HCT116 (cell line): ENCODE data around the gene HAPLN1. TPM values are rescaled to one million over a fixed set of nuclear protein-coding genes. Genes with fewer than 3 reads are reported as not detected.
A peak's percentile ranks its signal among the peaks of the same experiment; 100 is the strongest.

ENCODE experiments used
- ATAC-seq: fragments of 200-7000 bp; cut with Tn5 transposase; 2 replicates; pipeline ENCODE4 v1.9.1; 2020; ENCODE audit warnings: mild to moderate bottlenecking, moderate library complexity
- Bru-seq: library from RNA; stranded (reverse); fragments of 400-500 nt; gene quantifications from one replicate; lab custom pipeline; 2021; lab: Mats Ljungman, UMichigan
- BruChase-seq, 2 experiments: library from RNA; stranded (reverse); fragments of 400-500 nt; gene quantifications; one replicate each; lab custom pipeline; 2021; lab: Mats Ljungman, UMichigan
- BruUV-seq: library from RNA; stranded (reverse); fragments of 400-500 nt; replicated peaks from 2 replicates; lab custom pipeline; 2021; lab: Mats Ljungman, UMichigan
- CTCF ChIA-PET: fragments of 300-600 bp; sonication (Branson Sonifier 250); formaldehyde crosslinking; loops from one replicate; lab custom pipeline; 2021; ENCODE audit warnings: antibody characterized with exemption; lab: Charles Lee
- POLR2A ChIA-PET: fragments of 300-600, 350-600 bp; sonication (Branson Sonifier 250); formaldehyde crosslinking; loops from one replicate; lab custom pipeline; 2021; ENCODE audit warnings: antibody characterized with exemption; lab: Charles Lee
- RAD21 ChIA-PET, 2 experiments: fragments of 300-600 bp; sonication (Branson Sonifier 250); formaldehyde crosslinking; loops; one replicate each; lab custom pipeline; 2023; ENCODE audit warnings: low total read pairs in 2 of 2; ENCODE audit not compliant: uncharacterized antibody in 2 of 2, unreplicated experiment in 2 of 2, low non-redundant PET in 1 of 2; lab: Charles Lee
- DNase-seq: peaks from one replicate; pipeline ENCODE4 v3.0.0-alpha.2; 2010; ENCODE audit warnings: low read depth, low spot score
- H2AFZ ChIP-seq: fragments of 200-600 bp; shearing (Covaris generic), sonication (generic); 2 replicates; pipeline ENCODE4 v1.6.1; 2017; ENCODE audit warnings: low read depth, mixed run types, mixed read lengths, antibody characterized with exemption, low read length; ENCODE audit not compliant: poor library complexity, severe bottlenecking
- H3K27ac ChIP-seq: 2 replicates; pipeline ENCODE4 v1.5.1; 2012; ENCODE audit warnings: low read depth, low read length
- H3K27me3 ChIP-seq: fragments of 200-600 bp; sonication (generic); 2 replicates; pipeline ENCODE4 v1.6.1; 2016; ENCODE audit warnings: mixed run types, low read length, mixed read lengths; ENCODE audit not compliant: insufficient read depth
- H3K36me3 ChIP-seq, 2 experiments: fragments of 200-500 bp in 1 of 2; fragments of 200-600 bp in 1 of 2; sonication (Bioruptor generic) in 1 of 2; sonication (generic) in 1 of 2; 2 replicates each; pipeline versions ENCODE4 v1.5.1 to v1.6.1; 2014 to 2016; ENCODE audit warnings: low read length in 2 of 2, inconsistent platforms in 1 of 2, mixed read lengths in 1 of 2, mixed run types in 1 of 2; ENCODE audit not compliant: insufficient read depth in 2 of 2, control insufficient read depth in 1 of 2
- H3K4me1 ChIP-seq, 2 experiments: fragments of 200-600 bp in 1 of 2; sonication (generic) in 1 of 2; 2 replicates each; pipeline versions ENCODE4 v1.5.1 to v1.6.1; 2012 to 2017; ENCODE audit warnings: low read length in 2 of 2, inconsistent platforms in 1 of 2, mild to moderate bottlenecking in 1 of 2, mixed read lengths in 1 of 2, mixed run types in 1 of 2, moderate library complexity in 1 of 2; ENCODE audit not compliant: insufficient read depth in 2 of 2, control insufficient read depth in 1 of 2
- H3K4me2 ChIP-seq: fragments of 200-600 bp; sonication (generic); 2 replicates; pipeline ENCODE4 v1.6.1; 2017; ENCODE audit warnings: mixed run types, low read length, mixed read lengths
- H3K4me3 ChIP-seq, 2 experiments: fragments of 200-600 bp in 1 of 2; sonication (generic) in 1 of 2; replicated peaks in 1 of 2; 2 replicates each; pipeline ENCODE4 v1.5.1; 2011 to 2016; ENCODE audit warnings: low read length in 2 of 2, control low read depth in 1 of 2, low read depth in 1 of 2, mild to moderate bottlenecking in 1 of 2, mixed read lengths in 1 of 2, mixed run types in 1 of 2
- H3K79me2 ChIP-seq: fragments of 200-600 bp; sonication (generic); 2 replicates; pipeline ENCODE4 v1.6.1; 2017; ENCODE audit warnings: mild to moderate bottlenecking, mixed run types, low read length, moderate library complexity, mixed read lengths; ENCODE audit not compliant: insufficient read depth
- H3K9ac ChIP-seq: fragments of 200-600 bp; sonication (generic); 2 replicates; pipeline ENCODE4 v1.6.1; 2016; ENCODE audit warnings: low read length, mixed read lengths
- H3K9me2 ChIP-seq: fragments of 200-600 bp; sonication (generic), shearing (Covaris generic); 2 replicates; pipeline ENCODE4 v1.6.1; 2017; ENCODE audit warnings: mixed run types, mild to moderate bottlenecking, moderate library complexity; ENCODE audit not compliant: insufficient read depth
- H3K9me3 ChIP-seq, 2 experiments: fragments of 200-500 bp in 1 of 2; fragments of 200-600 bp in 1 of 2; sonication (Bioruptor generic) in 1 of 2; sonication (generic) in 1 of 2; 2 replicates each; pipeline ENCODE4 v1.6.1; 2014 to 2017; ENCODE audit warnings: low read length in 2 of 2, mixed read lengths in 2 of 2, inconsistent platforms in 1 of 2, low read depth in 1 of 2, mild to moderate bottlenecking in 1 of 2, mixed run types in 1 of 2, moderate library complexity in 1 of 2; ENCODE audit not compliant: control insufficient read depth in 1 of 2, insufficient read depth in 1 of 2
- H4K20me1 ChIP-seq: fragments of 200-600 bp; sonication (generic), shearing (Covaris generic); 2 replicates; pipeline ENCODE4 v1.6.1; 2017; ENCODE audit warnings: mixed run types, mild to moderate bottlenecking, moderate library complexity; ENCODE audit not compliant: insufficient read depth
- ATF3 ChIP-seq: IDR thresholded peaks from 2 replicates; pipeline ENCODE4 v1.6.1; 2012
- CBX3 ChIP-seq: IDR thresholded peaks from 2 replicates; pipeline ENCODE4 v1.6.1; 2012; ENCODE audit warnings: low read depth
- EGR1 ChIP-seq: IDR thresholded peaks from 2 replicates; pipeline ENCODE4 v1.6.1; 2012; ENCODE audit warnings: low read depth
- MAX ChIP-seq: IDR thresholded peaks from 2 replicates; pipeline ENCODE4 v1.6.1; 2012
- POLR2A ChIP-seq: IDR thresholded peaks from 2 replicates; pipeline ENCODE4 v1.7.0; 2011; ENCODE audit warnings: borderline replicate concordance; ENCODE audit not compliant: insufficient read depth, insufficient read length; ENCODE audit errors: extremely low read depth
- SP1 ChIP-seq: IDR thresholded peaks from 2 replicates; pipeline ENCODE4 v1.6.1; 2012; ENCODE audit warnings: low read depth
- SRF ChIP-seq: IDR thresholded peaks from 2 replicates; pipeline ENCODE4 v1.6.1; 2012; ENCODE audit warnings: low read depth
- TCF7L2 ChIP-seq: IDR thresholded peaks from 2 replicates; pipeline ENCODE4 v1.7.0; 2011; ENCODE audit warnings: borderline replicate concordance, inconsistent platforms; ENCODE audit not compliant: insufficient read depth, insufficient read length; ENCODE audit errors: extremely low read depth
- YY1 ChIP-seq: IDR thresholded peaks from 2 replicates; pipeline ENCODE4 v1.6.1; 2011; ENCODE audit warnings: low read length, low read depth, moderate library complexity, mild to moderate bottlenecking; ENCODE audit not compliant: insufficient replicate concordance; ENCODE audit errors: extremely low read depth
- ZFX ChIP-seq: fragments of 450-650 bp; IDR thresholded peaks from 2 replicates; pipeline ENCODE4 v1.6.1; 2017
- intact Hi-C: fragments of 100-400 bp; cut with micrococcal nuclease; formaldehyde crosslinking; loops from 2 replicates; pipeline ENCODE4 v1.10.0; 2022
- long read RNA-seq: library from polyadenylated mRNA; unstranded; transcript quantifications from one replicate; pipeline ENCODE4 v2.0.0, GENCODE V29; 2021; ENCODE audit not compliant: unreplicated experiment
- polyA plus RNA-seq: library from polyadenylated mRNA; unstranded; fragments of >200 nt; gene quantifications from 2 replicates; pipeline ENCODE4 v1.2.1, GENCODE V29; 2012; ENCODE audit warnings: missing spikeins
- total RNA-seq: library from RNA; stranded (reverse); gene quantifications from one replicate; pipeline ENCODE4 v1.2.1, GENCODE V29; 2021; ENCODE audit not compliant: unreplicated experiment

The HAPLN1 gene
- 0.05 TPM for total RNA-seq
- 0.09 TPM in 1 of 2 replicates, not detected in the other for polyA plus RNA-seq
- Bru-seq, nascent RNA = percentile 1 among the genes with signal in this experiment
- BruChase-seq, experiment 1, labeled RNA remaining after a 6-hour chase = percentile 1 among the genes with signal in this experiment
- percentile 2 among the genes with signal in this experiment for BruChase-seq, experiment 2, labeled RNA remaining after a 2-hour chase
- long read RNA-seq = 0 reads

GRCh38 chr5:83720836-83721537 lies at the start of gene HAPLN1:
TSS of gene HAPLN1 (minus strand) at chr5:83720855. CDS start at chr5:83673523, 47,332 bp downstream.
- TF ChIP-seq SRF (no peak), EGR1 (no peak), POLR2A (no peak), SP1 (no peak), TCF7L2 (no peak)
- TF ChIP-seq, all 23 proteins: peak for 0
- H3K27me3 ChIP-seq = no peaks in the 10 kb centered on the region
- no peak for ATAC-seq
- BruUV-seq = no TSS peak
- intact Hi-C loops = no loop called here
- peaks cover 11 to 26% of the 10 kb centered on the region in 2 experiments; a peak in 3 of 4 replicates for H3K4me1 ChIP-seq
- no peaks in the 10 kb centered on the region for H3K9me3 ChIP-seq
- H3K9ac ChIP-seq = peak within 1 kb of the TSS; percentile 56; the same call in 1 of the 2 replicates
- H3K4me2 ChIP-seq = peak within 1 kb of the TSS; percentile 86
- no peaks in the 10 kb centered on the region for H3K9me2 ChIP-seq
- peak within 1 kb of the TSS; percentile 52 to 60 for H3K4me3 ChIP-seq
- H3K36me3 ChIP-seq = no peaks in the 10 kb centered on the region
- DNase-seq = no peak
- no peaks in the 10 kb centered on the region for H3K79me2 ChIP-seq
- H3K27ac ChIP-seq = no peak within 1 kb of the TSS
- H2AFZ ChIP-seq = peak within 1 kb of the TSS; percentile 68
- no peaks in the 10 kb centered on the region for H4K20me1 ChIP-seq
- ChIA-PET POLR2A (interaction anchor here (0.7 kb wide), 1 partner anchor 1199 kb away, joined by 7 read pairs; no protein-coding TSS in a partner anchor), RAD21 (no interaction called here), CTCF (interaction anchor here (2.1 kb wide), 1 partner anchor 8 kb away, joined by 8 read pairs; no protein-coding TSS in a partner anchor)

GRCh38 chr5:83767409-83767992 lies 46.8 kb upstream of the HAPLN1 start:
- no peaks in the 10 kb centered on the region for H3K9me2 ChIP-seq
- intact Hi-C loops = no loop called here
- ATAC-seq = no peak
- no peak overlapping the region for H2AFZ ChIP-seq
- H3K79me2 ChIP-seq = no peaks in the 10 kb centered on the region
- no peaks in the 10 kb centered on the region for H4K20me1 ChIP-seq
- ChIA-PET RAD21 (no interaction called here), CTCF (no interaction called here), POLR2A (no interaction called here)
- no peak overlapping the region for H3K4me3 ChIP-seq
- no TSS peak for BruUV-seq
- H3K36me3 ChIP-seq = no peaks in the 10 kb centered on the region
- DNase-seq = peak; percentile 19
- H3K9ac ChIP-seq = no peak overlapping the region
- H3K27ac ChIP-seq = no peak overlapping the region
- no peak for TF ChIP-seq ATF3
- no peak for TF ChIP-seq SRF
- TF ChIP-seq CBX3 = peak; percentile 32; the same call in 1 of the 2 replicates
- no peak for TF ChIP-seq ZFX
- TF ChIP-seq YY1 = no peak
- TF ChIP-seq MAX = no peak
- TF ChIP-seq EGR1 = no peak
- peaks cover 7 to 22% of the 10 kb centered on the region in 2 experiments; a peak in 3 of 4 replicates for H3K9me3 ChIP-seq
- H3K4me1 ChIP-seq = no peaks in the 10 kb centered on the region
- no peak overlapping the region for H3K4me2 ChIP-seq
- no peaks in the 10 kb centered on the region for H3K27me3 ChIP-seq
